Measurements from ENCODE around the gene PRUNE2.

DNA sequence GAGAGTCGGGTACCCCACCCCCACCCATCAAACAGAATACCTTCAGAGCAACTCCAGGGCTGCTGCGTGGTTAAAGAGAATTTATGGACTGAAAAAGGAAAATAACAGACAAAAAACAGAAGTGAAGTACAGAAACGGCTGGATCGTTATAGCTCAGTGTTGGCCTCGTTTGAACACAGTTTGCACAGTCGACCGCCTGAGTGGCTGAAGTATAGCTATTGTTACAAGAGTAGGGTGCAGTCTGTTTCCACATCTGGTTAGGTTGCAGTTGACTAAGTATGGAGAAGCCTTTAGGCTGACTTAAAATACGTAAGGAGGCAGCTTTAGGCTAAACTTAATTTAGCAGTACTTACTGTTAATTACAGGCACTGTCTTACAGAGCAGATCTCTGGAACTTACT, 325.7 kb downstream of the PRUNE2 start:
- TF ChIP-seq YY1 (IDR thresholded peaks at IDR 0.05; ENCODE audit: insufficient read depth, insufficient read length) (no peak), ZNF274 (IDR thresholded peaks at IDR 0.05; ENCODE audit: low read depth, low read length) (no peak)

Data from NT2/D1 (cell line).